Astrocyte of the cerebellum (primary cell): ENCODE data around the gene PHLDB1.
A peak's percentile ranks its signal among the peaks of the same experiment; 100 is the strongest.
"Not testable (repeated sequence)": the region's sequence is repeated elsewhere in the genome, so short reads cannot be mapped to it uniquely, and the experiment has no call there.

Experiments
- DNase-seq: peaks from one replicate; pipeline ENCODE4 v3.0.0-alpha.2; 2011; ENCODE audit warnings: low read depth
- H3K4me3 ChIP-seq: 2 replicates; pipeline ENCODE4 v1.5.1; 2011; ENCODE audit warnings: mild to moderate bottlenecking, low read depth, low read length, moderate library complexity
- CTCF ChIP-seq: IDR thresholded peaks from 2 replicates; pipeline ENCODE4 v1.5.1; 2012; ENCODE audit warnings: low read length, low read depth, moderate library complexity, mild to moderate bottlenecking; ENCODE audit errors: missing control alignments
- in situ Hi-C: cut with HindIII; loops from 2 replicates; pipeline ENCODE4 v1.10.0; 2017; ENCODE audit warnings: low sequenced_read_pairs

PHLDB1 gene

GRCh38 chr11:118592616-118593367 is 14.6 kb upstream of the PHLDB1 start:
- no peak for TF ChIP-seq CTCF
- in situ Hi-C loops: no loop called here
- no peak for DNase-seq
- H3K4me3 ChIP-seq: no peak overlapping the region

GRCh38 chr11:118594984-118595383 is 12.4 kb upstream of the PHLDB1 start:
- in situ Hi-C loops, H3K4me3 ChIP-seq, DNase-seq: not testable (repeated sequence)
- TF ChIP-seq CTCF: peak; percentile 45

- H3K4me3 ChIP-seq: no peak overlapping the region
- in situ Hi-C loops: no loop called here
- no peak for DNase-seq
- TF ChIP-seq CTCF: no peak
Measured at GRCh38 chr11:118596224-118597146, 10.9 kb upstream of the PHLDB1 start.

- in situ Hi-C loops: no loop called here
- no peak for DNase-seq
- no peak for TF ChIP-seq CTCF
Measured at GRCh38 chr11:118597556-118597955, 9.9 kb upstream of the PHLDB1 start.

GRCh38 chr11:118602331-118602730 is 5.1 kb upstream of the PHLDB1 start:
- H3K4me3 ChIP-seq: no peak overlapping the region
- DNase-seq: no peak
- no peak for TF ChIP-seq CTCF
- in situ Hi-C loops: no loop called here

More at GRCh38 chr11:118597556-118597955, 9.9 kb upstream of the PHLDB1 start:
- H3K4me3 ChIP-seq: no peak overlapping the region

GRCh38 chr11:118603709-118604108 is 3.7 kb upstream of the PHLDB1 start:
- in situ Hi-C loops, DNase-seq, H3K4me3 ChIP-seq: not testable (repeated sequence)

- H3K4me3 ChIP-seq: no peak overlapping the region
- DNase-seq: no peak
- TF ChIP-seq CTCF: no peak
- in situ Hi-C loops: no loop called here
Measured at GRCh38 chr11:118604566-118604965, 2.8 kb upstream of the PHLDB1 start.
